Measurements from ENCODE around the gene PLPP7.

The PLPP7 gene

DNA sequence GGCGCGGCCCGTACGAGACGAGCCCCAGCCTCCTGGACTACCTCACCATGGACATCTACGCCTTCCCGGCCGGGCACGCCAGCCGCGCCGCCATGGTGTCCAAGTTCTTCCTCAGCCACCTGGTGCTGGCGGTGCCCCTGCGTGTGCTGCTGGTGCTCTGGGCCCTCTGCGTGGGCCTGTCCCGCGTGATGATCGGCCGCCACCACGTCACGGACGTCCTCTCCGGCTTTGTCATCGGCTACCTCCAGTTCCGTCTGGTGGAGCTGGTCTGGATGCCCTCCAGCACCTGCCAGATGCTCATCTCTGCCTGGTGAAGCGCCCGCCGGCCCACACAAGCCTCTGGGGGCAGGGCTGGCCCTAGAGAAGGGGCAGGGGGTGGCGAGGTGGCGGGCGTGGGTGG, 18.5 kb downstream of the PLPP7 start:
- H3K79me2 ChIP-seq (ENCODE audit: control insufficient read depth, insufficient read depth, low read length, unreplicated experiment) = no peaks in the 10 kb centered on the region
- H3K36me3 ChIP-seq (ENCODE audit: insufficient read depth, low read length) = no peaks in the 10 kb centered on the region
- H3K4me3 ChIP-seq (ENCODE audit: low read depth, low read length) = no peak overlapping the region
- H3K4me1 ChIP-seq (ENCODE audit: control insufficient read depth, insufficient read depth, low read length, unreplicated experiment) = no peaks in the 10 kb centered on the region
- no peak overlapping the region for H3K27ac ChIP-seq (ENCODE audit: low read depth, low read length)
- no peak overlapping the region for H2AFZ ChIP-seq (ENCODE audit: low read length, unreplicated experiment)
- no peaks in the 10 kb centered on the region for H3K27me3 ChIP-seq (ENCODE audit: insufficient read depth, low read length)

- Histone ChIP-seq H3K27me3 (ENCODE audit: insufficient read depth, low read length) (no peaks in the 10 kb centered on the region), H3K79me2 (ENCODE audit: control insufficient read depth, insufficient read depth, low read length, unreplicated experiment) (no peaks in the 10 kb centered on the region), H2AFZ (ENCODE audit: low read length, unreplicated experiment) (no peak overlapping the region), H3K4me3 (ENCODE audit: low read depth, low read length) (no peak overlapping the region), H3K36me3 (ENCODE audit: insufficient read depth, low read length) (no peaks in the 10 kb centered on the region), H3K27ac (ENCODE audit: low read depth, low read length) (no peak overlapping the region), H3K4me1 (ENCODE audit: control insufficient read depth, insufficient read depth, low read length, unreplicated experiment) (no peaks in the 10 kb centered on the region)
Measured at GRCh38 chr9:131308452-131308851, 18.9 kb downstream of the PLPP7 start.

- no peaks in the 10 kb centered on the region for H3K4me1 ChIP-seq (ENCODE audit: control insufficient read depth, insufficient read depth, low read length, unreplicated experiment)
- H3K36me3 ChIP-seq (ENCODE audit: insufficient read depth, low read length) = no peaks in the 10 kb centered on the region
- no peak overlapping the region for H3K4me3 ChIP-seq (ENCODE audit: low read depth, low read length)
- H3K27me3 ChIP-seq (ENCODE audit: insufficient read depth, low read length) = no peaks in the 10 kb centered on the region
- no peak overlapping the region for H2AFZ ChIP-seq (ENCODE audit: low read length, unreplicated experiment)
- no peaks in the 10 kb centered on the region for H3K79me2 ChIP-seq (ENCODE audit: control insufficient read depth, insufficient read depth, low read length, unreplicated experiment)
- H3K27ac ChIP-seq (ENCODE audit: low read depth, low read length) = no peak overlapping the region
Measured at GRCh38 chr9:131308906-131309529, 19.5 kb downstream of the PLPP7 start.

- no peak overlapping the region for H3K27ac ChIP-seq (ENCODE audit: low read depth, low read length)
- no peak overlapping the region for H2AFZ ChIP-seq (ENCODE audit: low read length, unreplicated experiment)
- no peaks in the 10 kb centered on the region for H3K79me2 ChIP-seq (ENCODE audit: control insufficient read depth, insufficient read depth, low read length, unreplicated experiment)
- H3K4me1 ChIP-seq (ENCODE audit: control insufficient read depth, insufficient read depth, low read length, unreplicated experiment) = no peaks in the 10 kb centered on the region
- no peaks in the 10 kb centered on the region for H3K27me3 ChIP-seq (ENCODE audit: insufficient read depth, low read length)
- no peak overlapping the region for H3K4me3 ChIP-seq (ENCODE audit: low read depth, low read length)
- no peaks in the 10 kb centered on the region for H3K36me3 ChIP-seq (ENCODE audit: insufficient read depth, low read length)
Measured at GRCh38 chr9:131309530-131310276, 20.2 kb downstream of the PLPP7 start.

DNA sequence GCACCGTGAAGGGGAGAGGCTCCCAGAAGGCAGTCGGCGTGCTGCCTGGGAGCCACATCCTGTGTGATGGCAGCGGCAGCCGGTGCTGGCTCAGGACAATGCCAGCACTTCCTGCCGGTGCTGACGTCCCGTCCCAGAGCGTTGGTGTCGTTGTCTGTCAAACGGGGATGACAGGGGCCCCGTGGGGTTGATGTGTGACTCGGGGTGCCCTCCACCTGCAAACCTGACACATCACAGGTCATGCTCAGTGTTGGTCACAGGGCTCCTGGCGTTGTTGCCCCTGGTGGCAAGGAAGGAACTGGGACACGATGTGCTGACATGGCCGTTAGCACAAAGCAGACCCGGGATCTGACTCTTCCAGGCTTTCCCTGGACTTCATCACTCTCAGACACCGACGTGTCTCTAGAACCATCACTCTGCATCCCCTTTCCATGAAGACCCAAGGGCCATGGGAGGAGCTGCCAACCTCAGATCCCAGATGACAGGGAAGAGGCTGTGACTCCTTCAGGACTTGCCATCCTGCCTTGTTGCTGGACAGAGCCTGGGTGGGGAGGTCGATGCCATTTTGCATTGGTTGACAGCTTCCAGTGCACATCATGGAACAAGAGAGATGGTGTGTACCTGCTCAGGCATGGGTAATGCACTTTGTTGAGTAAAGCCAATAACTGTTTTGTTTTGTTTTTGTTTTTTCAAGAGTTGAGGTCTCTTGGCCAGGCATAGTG, 21.5 kb downstream of the PLPP7 start:
- Histone ChIP-seq H3K4me1 (ENCODE audit: control insufficient read depth, insufficient read depth, low read length, unreplicated experiment) (no peaks in the 10 kb centered on the region), H3K4me3 (ENCODE audit: low read depth, low read length) (no peak overlapping the region), H2AFZ (ENCODE audit: low read length, unreplicated experiment) (no peak overlapping the region), H3K27me3 (ENCODE audit: insufficient read depth, low read length) (no peaks in the 10 kb centered on the region), H3K36me3 (ENCODE audit: insufficient read depth, low read length) (no peaks in the 10 kb centered on the region), H3K27ac (ENCODE audit: low read depth, low read length) (no peak overlapping the region), H3K79me2 (ENCODE audit: control insufficient read depth, insufficient read depth, low read length, unreplicated experiment) (no peaks in the 10 kb centered on the region)

GRCh38 chr9:131312246-131312645, 22.7 kb downstream of the PLPP7 start:
- H3K27ac ChIP-seq (ENCODE audit: low read depth, low read length) = no peak overlapping the region

DNA sequence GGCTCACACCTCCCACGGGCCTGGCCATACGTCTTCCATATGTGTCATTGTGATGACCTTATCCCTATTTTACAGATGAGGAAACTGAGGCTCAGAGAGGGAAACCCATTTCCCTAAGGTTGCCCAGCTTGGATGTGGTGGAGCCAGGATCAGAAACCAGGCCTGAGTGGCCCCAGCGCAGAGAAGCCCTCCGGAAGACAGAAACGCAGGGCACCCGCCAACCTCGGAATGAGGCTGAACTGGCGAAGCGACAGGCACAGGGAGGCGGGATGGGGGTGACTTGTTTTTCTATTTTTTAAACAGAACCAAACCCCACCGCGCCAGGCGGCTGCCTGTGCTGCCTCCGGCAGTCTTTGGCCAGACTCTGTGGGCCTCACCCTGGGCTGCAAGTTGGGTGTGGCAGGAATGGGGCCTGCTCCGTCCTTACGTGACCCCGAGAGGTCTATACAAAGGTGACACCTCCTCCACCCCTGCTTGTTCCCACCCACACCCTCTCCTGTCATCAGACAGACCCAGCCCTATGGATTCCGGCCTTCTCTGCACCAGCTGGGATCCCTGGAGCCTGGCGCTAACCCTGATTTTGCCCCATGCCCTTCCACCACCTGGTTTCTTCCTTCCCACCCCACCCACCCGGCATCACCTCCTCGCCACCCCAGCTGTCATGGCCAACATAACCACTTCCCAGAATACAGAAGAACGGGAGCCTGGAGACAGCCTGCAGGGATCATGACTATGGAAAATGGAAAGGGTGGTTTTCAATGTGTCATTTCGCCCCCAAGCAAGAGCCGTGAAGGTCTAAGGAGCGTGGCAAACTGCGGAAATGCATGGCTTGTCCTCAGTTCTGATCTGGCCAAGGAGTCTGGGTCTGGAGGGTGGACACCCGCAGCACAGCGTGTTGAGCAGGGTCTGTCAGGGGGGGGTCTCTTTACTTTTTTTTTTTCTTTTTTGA, 23.6 kb downstream of the PLPP7 start:
- H2AFZ ChIP-seq (ENCODE audit: low read length, unreplicated experiment) = no peak overlapping the region

More at GRCh38 chr9:131312246-131312645, 22.7 kb downstream of the PLPP7 start:
- no peak overlapping the region for H2AFZ ChIP-seq (ENCODE audit: low read length, unreplicated experiment)
- H3K36me3 ChIP-seq (ENCODE audit: insufficient read depth, low read length) = no peaks in the 10 kb centered on the region
- H3K4me1 ChIP-seq (ENCODE audit: control insufficient read depth, insufficient read depth, low read length, unreplicated experiment) = no peaks in the 10 kb centered on the region
- no peaks in the 10 kb centered on the region for H3K79me2 ChIP-seq (ENCODE audit: control insufficient read depth, insufficient read depth, low read length, unreplicated experiment)
- no peak overlapping the region for H3K4me3 ChIP-seq (ENCODE audit: low read depth, low read length)
- H3K27me3 ChIP-seq (ENCODE audit: insufficient read depth, low read length) = no peaks in the 10 kb centered on the region

GRCh38 chr9:131318231-131319085, 28.9 kb downstream of the PLPP7 start:
- H3K4me3 ChIP-seq (ENCODE audit: low read depth, low read length) = no peak overlapping the region
- H3K27ac ChIP-seq (ENCODE audit: low read depth, low read length) = no peak overlapping the region
- no peaks in the 10 kb centered on the region for H3K27me3 ChIP-seq (ENCODE audit: insufficient read depth, low read length)
- H3K79me2 ChIP-seq (ENCODE audit: control insufficient read depth, insufficient read depth, low read length, unreplicated experiment) = no peaks in the 10 kb centered on the region
- H3K4me1 ChIP-seq (ENCODE audit: control insufficient read depth, insufficient read depth, low read length, unreplicated experiment) = no peaks in the 10 kb centered on the region
- no peak overlapping the region for H2AFZ ChIP-seq (ENCODE audit: low read length, unreplicated experiment)
- H3K36me3 ChIP-seq (ENCODE audit: insufficient read depth, low read length) = no peaks in the 10 kb centered on the region

More for the DNA sequence above, 23.6 kb downstream of the PLPP7 start:
- H3K4me1 ChIP-seq (ENCODE audit: control insufficient read depth, insufficient read depth, low read length, unreplicated experiment) = no peaks in the 10 kb centered on the region
- no peak overlapping the region for H3K4me3 ChIP-seq (ENCODE audit: low read depth, low read length)
- no peaks in the 10 kb centered on the region for H3K27me3 ChIP-seq (ENCODE audit: insufficient read depth, low read length)
- H3K79me2 ChIP-seq (ENCODE audit: control insufficient read depth, insufficient read depth, low read length, unreplicated experiment) = no peaks in the 10 kb centered on the region
- no peak overlapping the region for H3K27ac ChIP-seq (ENCODE audit: low read depth, low read length)
- H3K36me3 ChIP-seq (ENCODE audit: insufficient read depth, low read length) = no peaks in the 10 kb centered on the region

- Histone ChIP-seq H3K4me1 (ENCODE audit: control insufficient read depth, insufficient read depth, low read length, unreplicated experiment) (no peaks in the 10 kb centered on the region), H3K79me2 (ENCODE audit: control insufficient read depth, insufficient read depth, low read length, unreplicated experiment) (no peaks in the 10 kb centered on the region), H3K4me3 (ENCODE audit: low read depth, low read length) (no peak overlapping the region), H3K36me3 (ENCODE audit: insufficient read depth, low read length) (no peaks in the 10 kb centered on the region), H3K27me3 (ENCODE audit: insufficient read depth, low read length) (no peaks in the 10 kb centered on the region), H2AFZ (ENCODE audit: low read length, unreplicated experiment) (no peak overlapping the region), H3K27ac (ENCODE audit: low read depth, low read length) (no peak overlapping the region)
Measured at GRCh38 chr9:131319486-131319885, 30.0 kb downstream of the PLPP7 start.
